IgD-negative memory B cell (primary cell): ENCODE results near the gene PRKG2. TPM values are rescaled to one million over a fixed set of nuclear protein-coding genes. Genes with fewer than 3 reads are reported as not detected.

Experiments used
- H3K27ac Mint-ChIP-seq, 3 donors: one replicate each; pipeline ENCODE4 v1.8.0; 2020 to 2022; ENCODE audit warnings: mild to moderate bottlenecking in 3 of 3, mixed read lengths in 3 of 3, moderate library complexity in 1 of 3
- H3K27me3 Mint-ChIP-seq: one replicate; pipeline ENCODE4 v1.8.0; 2021; ENCODE audit warnings: mixed read lengths
- H3K36me3 Mint-ChIP-seq: one replicate; pipeline ENCODE4 v1.8.0; 2020; ENCODE audit warnings: mild to moderate bottlenecking, mixed read lengths
- H3K4me1 Mint-ChIP-seq, 3 donors: one replicate each; pipeline ENCODE4 v1.8.0; 2020 to 2022; ENCODE audit warnings: mixed read lengths in 3 of 3, mild to moderate bottlenecking in 1 of 3
- H3K4me3 Mint-ChIP-seq, 4 donors: one replicate each; pipeline ENCODE4 v1.8.0; 2020 to 2022; ENCODE audit warnings: mild to moderate bottlenecking in 4 of 4, mixed read lengths in 4 of 4, moderate library complexity in 3 of 4
- H3K9me3 Mint-ChIP-seq, 3 donors: one replicate each; pipeline ENCODE4 v1.8.0; 2020 to 2021; ENCODE audit warnings: mixed read lengths in 3 of 3, mild to moderate bottlenecking in 1 of 3
- polyA plus RNA-seq: library from polyadenylated mRNA; unstranded; fragments of 300-500 nt; fragmentation: Illumina TruSeq; gene quantifications from one replicate; pipeline ENCODE4 v1.2.3, GENCODE V29; 2021

Gene PRKG2
- polyA plus RNA-seq, 1 donor from 2014 or later = 0.99 TPM

GRCh38 chr4:81152839-81153713 lies 61.9 kb downstream of the PRKG2 start:
- H3K4me1 Mint-ChIP-seq = peaks cover 0 to 2% (median 0%) of the 10 kb centered on the region in 3 donors

GRCh38 chr4:81149976-81150375 lies 65.0 kb downstream of the PRKG2 start:
- Mint-ChIP-seq H3K4me3 (no peak overlapping the region), H3K27ac (no peak overlapping the region), H3K4me1 (peaks cover 0 to 2% (median 0%) of the 10 kb centered on the region in 3 donors)

More at GRCh38 chr4:81152839-81153713, 61.9 kb downstream of the PRKG2 start:
- H3K9me3 Mint-ChIP-seq = no peaks in the 10 kb centered on the region
- peak overlapping the region in 1 of 3 donors; percentile 98 for H3K27ac Mint-ChIP-seq
- H3K27me3 Mint-ChIP-seq = no peaks in the 10 kb centered on the region
- peak overlapping the region; percentile 78 to 93 (median 84) for H3K4me3 Mint-ChIP-seq
- H3K36me3 Mint-ChIP-seq = no peaks in the 10 kb centered on the region

GRCh38 chr4:81148576-81148975 lies 66.4 kb downstream of the PRKG2 start:
- Mint-ChIP-seq H3K27me3 (no peaks in the 10 kb centered on the region), H3K4me1 (peaks cover 0 to under 1% (median 0%) of the 10 kb centered on the region in 3 donors), H3K27ac (no peak overlapping the region), H3K9me3 (no peaks in the 10 kb centered on the region), H3K4me3 (no peak overlapping the region), H3K36me3 (no peaks in the 10 kb centered on the region)

More at GRCh38 chr4:81149976-81150375, 65.0 kb downstream of the PRKG2 start:
- no peaks in the 10 kb centered on the region for H3K27me3 Mint-ChIP-seq
- no peaks in the 10 kb centered on the region for H3K36me3 Mint-ChIP-seq
- no peaks in the 10 kb centered on the region for H3K9me3 Mint-ChIP-seq

- H3K27ac Mint-ChIP-seq = no peak overlapping the region
- no peaks in the 10 kb centered on the region for H3K9me3 Mint-ChIP-seq
- no peaks in the 10 kb centered on the region for H3K27me3 Mint-ChIP-seq
- peaks cover 2% of the 10 kb centered on the region for H3K36me3 Mint-ChIP-seq
- no peak overlapping the region for H3K4me3 Mint-ChIP-seq
- no peaks in the 10 kb centered on the region for H3K4me1 Mint-ChIP-seq
Observed at GRCh38 chr4:81146466-81146865, 68.6 kb downstream of the PRKG2 start.

- H3K9me3 Mint-ChIP-seq = no peaks in the 10 kb centered on the region
- H3K4me1 Mint-ChIP-seq = no peaks in the 10 kb centered on the region
- H3K36me3 Mint-ChIP-seq = peaks cover 4% of the 10 kb centered on the region
- no peak overlapping the region for H3K27ac Mint-ChIP-seq
- no peak overlapping the region for H3K4me3 Mint-ChIP-seq
- no peaks in the 10 kb centered on the region for H3K27me3 Mint-ChIP-seq
Observed at GRCh38 chr4:81143183-81143582, 71.8 kb downstream of the PRKG2 start.

GRCh38 chr4:81142744-81143143 lies 72.3 kb downstream of the PRKG2 start:
- no peaks in the 10 kb centered on the region for H3K4me1 Mint-ChIP-seq
- H3K36me3 Mint-ChIP-seq = peaks cover 4% of the 10 kb centered on the region
- no peak overlapping the region for H3K4me3 Mint-ChIP-seq
- no peaks in the 10 kb centered on the region for H3K9me3 Mint-ChIP-seq
- no peaks in the 10 kb centered on the region for H3K27me3 Mint-ChIP-seq
- no peak overlapping the region for H3K27ac Mint-ChIP-seq

GRCh38 chr4:81137894-81138293 lies 77.1 kb downstream of the PRKG2 start:
- Mint-ChIP-seq H3K27ac (no peak overlapping the region), H3K4me1 (no peaks in the 10 kb centered on the region), H3K9me3 (no peaks in the 10 kb centered on the region), H3K36me3 (peaks cover 3% of the 10 kb centered on the region), H3K27me3 (peaks cover 5% of the 10 kb centered on the region), H3K4me3 (no peak overlapping the region)

GRCh38 chr4:81137446-81137845 lies 77.6 kb downstream of the PRKG2 start:
- no peaks in the 10 kb centered on the region for H3K9me3 Mint-ChIP-seq
- peaks cover 5% of the 10 kb centered on the region for H3K27me3 Mint-ChIP-seq
- H3K27ac Mint-ChIP-seq = no peak overlapping the region
- peaks cover 2% of the 10 kb centered on the region for H3K36me3 Mint-ChIP-seq
- H3K4me3 Mint-ChIP-seq = no peak overlapping the region
- H3K4me1 Mint-ChIP-seq = no peaks in the 10 kb centered on the region

GRCh38 chr4:81136161-81136905 lies 78.7 kb downstream of the PRKG2 start:
- Mint-ChIP-seq H3K27ac (no peak overlapping the region), H3K4me3 (no peak overlapping the region), H3K9me3 (no peaks in the 10 kb centered on the region), H3K36me3 (peaks cover 2% of the 10 kb centered on the region), H3K4me1 (no peaks in the 10 kb centered on the region), H3K27me3 (peaks cover 5% of the 10 kb centered on the region)

- Mint-ChIP-seq H3K4me3 (no peak overlapping the region), H3K4me1 (no peaks in the 10 kb centered on the region), H3K9me3 (peaks cover 0 to 3% (median 0%) of the 10 kb centered on the region in 3 donors), H3K27me3 (peaks cover 5% of the 10 kb centered on the region), H3K36me3 (peaks cover 2% of the 10 kb centered on the region), H3K27ac (no peak overlapping the region)
Observed at GRCh38 chr4:81135501-81135900, 79.5 kb downstream of the PRKG2 start.

- no peaks in the 10 kb centered on the region for H3K4me1 Mint-ChIP-seq
Observed at GRCh38 chr4:81131563-81131962, 83.5 kb downstream of the PRKG2 start.

GRCh38 chr4:81131066-81131465 lies 84.0 kb downstream of the PRKG2 start:
- Mint-ChIP-seq H3K4me1 (no peaks in the 10 kb centered on the region), H3K4me3 (no peak overlapping the region), H3K27me3 (peaks cover under 1% of the 10 kb centered on the region), H3K27ac (no peak overlapping the region), H3K9me3 (peaks cover 0 to 5% (median 0%) of the 10 kb centered on the region in 3 donors), H3K36me3 (no peaks in the 10 kb centered on the region)

More at GRCh38 chr4:81131563-81131962, 83.5 kb downstream of the PRKG2 start:
- Mint-ChIP-seq H3K9me3 (peaks cover 0 to 4% (median 0%) of the 10 kb centered on the region in 3 donors), H3K27me3 (peaks cover 5% of the 10 kb centered on the region), H3K4me3 (no peak overlapping the region), H3K36me3 (no peaks in the 10 kb centered on the region), H3K27ac (no peak overlapping the region)

- H3K4me3 Mint-ChIP-seq = no peak overlapping the region
- no peak overlapping the region for H3K27ac Mint-ChIP-seq
- H3K27me3 Mint-ChIP-seq = no peaks in the 10 kb centered on the region
- H3K9me3 Mint-ChIP-seq = peaks cover 0 to 6% (median 0%) of the 10 kb centered on the region in 3 donors
- H3K36me3 Mint-ChIP-seq = no peaks in the 10 kb centered on the region
- H3K4me1 Mint-ChIP-seq = no peaks in the 10 kb centered on the region
Observed at GRCh38 chr4:81130569-81130968, 84.5 kb downstream of the PRKG2 start.

GRCh38 chr4:81120055-81120454 lies 95.0 kb downstream of the PRKG2 start:
- H3K36me3 Mint-ChIP-seq = peaks cover 2% of the 10 kb centered on the region
- H3K27ac Mint-ChIP-seq = no peak overlapping the region
- peaks cover 0 to 2% (median 0%) of the 10 kb centered on the region in 3 donors for H3K4me1 Mint-ChIP-seq
- no peaks in the 10 kb centered on the region for H3K27me3 Mint-ChIP-seq
- H3K9me3 Mint-ChIP-seq = peaks cover 0 to 1% (median 0%) of the 10 kb centered on the region in 3 donors
- no peak overlapping the region for H3K4me3 Mint-ChIP-seq

GRCh38 chr4:81118086-81118485 lies 96.9 kb downstream of the PRKG2 start:
- H3K9me3 Mint-ChIP-seq = peaks cover 0 to 1% (median 0%) of the 10 kb centered on the region in 3 donors
- no peaks in the 10 kb centered on the region for H3K27me3 Mint-ChIP-seq
- H3K4me3 Mint-ChIP-seq = no peak overlapping the region

More at GRCh38 chr4:81118086-81118485, 96.9 kb downstream of the PRKG2 start:
- H3K36me3 Mint-ChIP-seq = no peaks in the 10 kb centered on the region
- no peak overlapping the region for H3K27ac Mint-ChIP-seq
- H3K4me1 Mint-ChIP-seq = peaks cover 0 to 7% (median 5%) of the 10 kb centered on the region in 3 donors
